ENCODE measurements around the gene RAB3C. TPM values are rescaled to one million over a fixed set of nuclear protein-coding genes. Genes with fewer than 3 reads are reported as not detected.
"Not testable (repeated sequence)": the region's sequence is repeated elsewhere in the genome, so short reads cannot be mapped to it uniquely, and the experiment has no call there.

RAB3C gene
- total RNA-seq, 6 experiments from 2014 or later = 0.18 to 2.6 (median 0.99) TPM

GRCh38 chr5:58595952-58596351, 13.1 kb downstream of the RAB3C start:
- no peak for DNase-seq
- no peak overlapping the region for H3K27ac ChIP-seq
- H3K36me3 ChIP-seq = no peaks in the 10 kb centered on the region
- no peak for TF ChIP-seq CTCF (IDR thresholded peaks at IDR 0.05)
- no peak for TF ChIP-seq POLR2A (IDR thresholded peaks at IDR 0.05)
- H3K9me3 ChIP-seq = no peaks in the 10 kb centered on the region
- H3K4me3 ChIP-seq = no peak overlapping the region
- intact Hi-C loops (cut with DNase I) = no loop called here
- no peaks in the 10 kb centered on the region for H3K4me1 ChIP-seq
- no peak for ATAC-seq
- no peaks in the 10 kb centered on the region for H3K27me3 ChIP-seq

GRCh38 chr5:58598440-58598839, 15.6 kb downstream of the RAB3C start:
- TF ChIP-seq CTCF (IDR thresholded peaks at IDR 0.05) (no peak), POLR2A (IDR thresholded peaks at IDR 0.05) (no peak)
- no peak overlapping the region for H3K4me3 ChIP-seq
- no peaks in the 10 kb centered on the region for H3K36me3 ChIP-seq
- H3K27me3 ChIP-seq = no peaks in the 10 kb centered on the region
- DNase-seq (no peak), ATAC-seq (no peak)
- WGBS (ENCODE audit: insufficient coverage, low coverage, low lambda C conversion rate, missing lambda C conversion rate) = 87% methylated on average over 1 of the region's 1 CpG
- H3K4me1 ChIP-seq = no peaks in the 10 kb centered on the region
- intact Hi-C loops (cut with DNase I) = no loop called here
- H3K9me3 ChIP-seq = no peaks in the 10 kb centered on the region
- no peak overlapping the region for H3K27ac ChIP-seq

GRCh38 chr5:58599217-58599616, 16.3 kb downstream of the RAB3C start:
- Histone ChIP-seq H3K4me1 (no peaks in the 10 kb centered on the region), H3K27ac (no peak overlapping the region), H3K27me3 (no peaks in the 10 kb centered on the region), H3K4me3 (no peak overlapping the region), H3K9me3 (no peaks in the 10 kb centered on the region), H3K36me3 (no peaks in the 10 kb centered on the region)
- 86% methylated on average over 1 of the region's 1 CpG for WGBS (ENCODE audit: insufficient coverage, low coverage, low lambda C conversion rate, missing lambda C conversion rate)
- DNase-seq (no peak), ATAC-seq (no peak)
- TF ChIP-seq POLR2A (IDR thresholded peaks at IDR 0.05) (no peak), CTCF (IDR thresholded peaks at IDR 0.05) (no peak)
- intact Hi-C loops (cut with DNase I) = no loop called here

- H3K27ac ChIP-seq; DNase-seq; H3K4me3 ChIP-seq; H3K4me1 ChIP-seq; ATAC-seq; H3K36me3 ChIP-seq; intact Hi-C loops (cut with DNase I); H3K9me3 ChIP-seq; H3K27me3 ChIP-seq: not testable (repeated sequence)
- WGBS (ENCODE audit: insufficient coverage, low coverage, low lambda C conversion rate, missing lambda C conversion rate) = 14% methylated on average over 2 of the region's 2 CpGs
Measured at GRCh38 chr5:58600613-58601012, 17.7 kb downstream of the RAB3C start.

- WGBS (ENCODE audit: insufficient coverage, low coverage, low lambda C conversion rate, missing lambda C conversion rate) = 67% methylated on average over 2 of the region's 4 CpGs
- ATAC-seq; H3K36me3 ChIP-seq; H3K4me1 ChIP-seq; H3K27ac ChIP-seq; DNase-seq; H3K9me3 ChIP-seq; H3K4me3 ChIP-seq; H3K27me3 ChIP-seq; intact Hi-C loops (cut with DNase I): not testable (repeated sequence)
Measured at GRCh38 chr5:58602889-58603288, 20.0 kb downstream of the RAB3C start.

GRCh38 chr5:58606064-58606463, 23.2 kb downstream of the RAB3C start:
- ATAC-seq (no peak), DNase-seq (no peak)
- no peaks in the 10 kb centered on the region for H3K36me3 ChIP-seq
- no peak overlapping the region for H3K4me3 ChIP-seq
- no peaks in the 10 kb centered on the region for H3K9me3 ChIP-seq
- no peaks in the 10 kb centered on the region for H3K27me3 ChIP-seq
- 100% methylated on average over 1 of the region's 4 CpGs for whole genome bisulfite sequencing (ENCODE audit: insufficient coverage, low coverage, low lambda C conversion rate, missing lambda C conversion rate)
- no peak for TF ChIP-seq POLR2A (IDR thresholded peaks at IDR 0.05)
- no peak for TF ChIP-seq CTCF (IDR thresholded peaks at IDR 0.05)
- H3K4me1 ChIP-seq = no peaks in the 10 kb centered on the region
- no peak overlapping the region for H3K27ac ChIP-seq
- intact Hi-C loops (cut with DNase I) = no loop called here

Data from right lobe of liver (tissue), 6 donors.